Kidney (tissue), 14 donors: ENCODE measurements around the gene SNAPC4. TPM values are rescaled to one million over a fixed set of nuclear protein-coding genes. Genes with fewer than 3 reads are reported as not detected.

Experiments used
- DNase-seq, 5 donors: peaks; one replicate each; pipeline ENCODE4 v3.0.0-alpha.2; 2013 to 2020
- FAIRE-seq: peaks from 2 replicates; lab custom pipeline; 2012; peaks lifted over from hg19 to GRCh38; lab: Jason Lieb, UNC
- H3K27ac ChIP-seq, 2 donors: one replicate each; pipeline ENCODE4 v1.7.0; 2013; ENCODE audit warnings: low read depth in 2 of 2, low read length in 2 of 2, inconsistent platforms in 1 of 2
- H3K27me3 ChIP-seq: one replicate; pipeline ENCODE4 v1.7.1; 2013; ENCODE audit warnings: low read length, inconsistent platforms; ENCODE audit not compliant: control insufficient read depth, insufficient read depth
- H3K36me3 ChIP-seq, 3 donors: one replicate each; pipeline versions ENCODE4 v1.7.0 to v1.7.1; 2013; ENCODE audit warnings: low read length in 3 of 3, control low read depth in 1 of 3, inconsistent platforms in 1 of 3; ENCODE audit not compliant: insufficient read depth in 3 of 3, control insufficient read depth in 2 of 3
- H3K4me1 ChIP-seq, 3 donors: one replicate each; pipeline versions ENCODE4 v1.7.0 to v1.7.1; 2013; ENCODE audit warnings: low read length in 3 of 3, inconsistent platforms in 1 of 3, low read depth in 1 of 3; ENCODE audit not compliant: control insufficient read depth in 2 of 3, insufficient read depth in 2 of 3
- H3K4me3 ChIP-seq, 3 donors: one replicate each; pipeline versions ENCODE4 v1.7.0 to v1.8.1; 2013; ENCODE audit warnings: low read length in 3 of 3, control low read depth in 1 of 3, inconsistent platforms in 1 of 3
- H3K9ac ChIP-seq, 3 donors: one replicate each; pipeline versions ENCODE4 v1.7.0 to v1.7.1; 2013; ENCODE audit warnings: low read length in 3 of 3, control low read depth in 1 of 3, inconsistent platforms in 1 of 3
- H3K9me3 ChIP-seq, 3 donors: one replicate each; pipeline versions ENCODE4 v1.7.0 to v1.7.1; 2013; ENCODE audit warnings: low read length in 3 of 3, control low read depth in 1 of 3, inconsistent platforms in 1 of 3; ENCODE audit not compliant: control insufficient read depth in 2 of 3, insufficient read depth in 1 of 3
- CTCF ChIP-seq: IDR thresholded peaks from 3 replicates; pipeline ENCODE4 v1.5.1; 2012; ENCODE audit warnings: mild to moderate bottlenecking, moderate library complexity, borderline replicate concordance; ENCODE audit not compliant: insufficient read depth; ENCODE audit errors: extremely low read depth
- intact Hi-C: fragments of 100-400 bp; cut with DNase I; formaldehyde crosslinking; loops from one replicate; pipeline ENCODE4 v1.11.1; 2022
- polyA plus RNA-seq: library from polyadenylated mRNA; stranded (reverse); fragments of 350-450 nt; fragmentation: Illumina TruSeq; extraction: RNeasy Lipid Tissue Mini Kit (QIAGEN cat#74804); gene quantifications from one replicate; pipeline ENCODE4 v1.2.3, GENCODE V29; 2014; ENCODE audit warnings: low read depth, low replicate concordance; ENCODE audit not compliant: insufficient read depth
- total RNA-seq: library from RNA; stranded (reverse); fragmentation: NEBNext Ultra II Directional; extraction: Animal tissue kit (Norgen Biotek cat#: 25700); gene quantifications from one replicate; pipeline ENCODE4 v1.2.1, GENCODE V29; 2021
- donor health status: control.
- donor health status: control.
- donor health status: control.
- donor health status: control.
- donor health status: control.
- donor health status: DM: yes; HTN: yes; CAD: no.
- donor health status: Normal renal cell carcinoma (clear cell type).

Gene SNAPC4
- total and polyA plus RNA-seq, 2 donors from 2014 or later, result 3.2 to 11.0 TPM

DNA sequence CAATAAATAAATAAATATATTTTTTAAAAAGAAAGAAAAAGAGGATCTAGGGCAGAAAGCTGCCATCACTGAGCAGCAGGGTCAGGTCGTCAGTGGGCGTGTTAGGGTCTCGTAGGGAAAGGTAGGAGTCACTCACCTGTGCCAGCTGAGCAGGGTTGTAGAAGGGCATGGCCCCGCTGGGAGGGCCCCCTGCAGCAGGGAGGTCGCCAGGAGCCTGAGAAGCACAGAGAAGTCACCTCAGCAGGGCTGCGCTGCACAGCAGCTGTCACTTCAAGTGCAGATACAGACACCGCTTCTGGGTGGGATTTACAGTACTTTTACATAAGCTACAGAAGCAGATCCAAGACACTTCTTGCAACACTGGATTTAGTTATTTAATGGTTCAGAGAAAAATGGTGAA lies 43.7 kb upstream of the SNAPC4 start:
- intact Hi-C loops, result no loop called here
- Histone ChIP-seq H3K4me1 (peaks cover 0 to 4% (median 4%) of the 10 kb centered on the region in 3 donors), H3K9me3 (no peaks in the 10 kb centered on the region), H3K27ac (no peak overlapping the region), H3K9ac (no peak overlapping the region), H3K36me3 (peaks cover 2 to 37% (median 33%) of the 10 kb centered on the region in 3 donors), H3K4me3 (no peak overlapping the region), H3K27me3 (no peaks in the 10 kb centered on the region)
- no peak for DNase-seq
- TF ChIP-seq CTCF, result no peak
- no peak for FAIRE-seq

GRCh38 chr9:136443087-136443486 lies 43.1 kb upstream of the SNAPC4 start:
- Histone ChIP-seq H3K36me3 (peaks cover 2 to 34% (median 30%) of the 10 kb centered on the region in 3 donors), H3K9ac (no peak overlapping the region), H3K27ac (no peak overlapping the region), H3K27me3 (no peaks in the 10 kb centered on the region), H3K9me3 (no peaks in the 10 kb centered on the region), H3K4me3 (no peak overlapping the region), H3K4me1 (peaks cover 0 to 4% (median 4%) of the 10 kb centered on the region in 3 donors)
- intact Hi-C loops, result no loop called here
- peak in 1 of 5 donors; percentile 62 for DNase-seq
- FAIRE-seq, result no peak
- TF ChIP-seq CTCF, result no peak

DNA sequence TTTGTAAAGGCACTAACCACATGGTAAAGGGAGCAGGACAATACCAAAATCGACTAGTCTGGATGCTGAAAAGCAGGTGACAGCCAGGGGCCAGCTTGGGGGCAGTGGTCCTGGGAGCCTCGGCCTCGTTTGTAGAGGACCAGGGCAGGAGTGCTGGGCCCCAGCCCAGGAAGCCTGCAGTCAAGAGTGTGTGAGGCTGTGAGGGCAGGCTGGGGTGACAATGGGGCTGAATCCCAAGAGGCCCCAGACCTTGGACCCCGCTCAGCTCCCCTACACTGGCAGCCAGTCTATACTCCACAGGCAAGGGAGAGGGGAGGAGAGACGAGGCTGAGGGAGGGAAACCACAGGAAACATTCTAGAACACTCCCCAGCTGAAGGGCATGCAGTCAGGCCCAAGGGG lies 42.3 kb upstream of the SNAPC4 start:
- FAIRE-seq (no peak), DNase-seq (no peak)
- no peak overlapping the region for H3K9ac ChIP-seq

More for the DNA sequence above, 42.3 kb upstream of the SNAPC4 start:
- Histone ChIP-seq H3K27me3 (no peaks in the 10 kb centered on the region), H3K36me3 (peaks cover 2 to 30% (median 27%) of the 10 kb centered on the region in 3 donors), H3K4me3 (no peak overlapping the region), H3K27ac (no peak overlapping the region), H3K9me3 (no peaks in the 10 kb centered on the region), H3K4me1 (peaks cover 0 to 9% (median 4%) of the 10 kb centered on the region in 3 donors)
- no peak for TF ChIP-seq CTCF
- intact Hi-C loops, result no loop called here
